Measurements from ENCODE around the gene MARCHF10. TPM values are rescaled to one million over a fixed set of nuclear protein-coding genes. Genes with fewer than 3 reads are reported as not detected.

MARCHF10 gene
- total RNA-seq, 4 donors from 2014 or later, result under 0.01 to 0.41 (median 0.18) TPM; not detected in 1

GRCh38 chr17:62793919-62794665, 14.0 kb downstream of the MARCHF10 start:
- DNase-seq, result no peak
- H3K27me3 ChIP-seq, result no peaks in the 10 kb centered on the region
- H3K9me3 ChIP-seq, result no peaks in the 10 kb centered on the region
- TF ChIP-seq, protein P1, sequence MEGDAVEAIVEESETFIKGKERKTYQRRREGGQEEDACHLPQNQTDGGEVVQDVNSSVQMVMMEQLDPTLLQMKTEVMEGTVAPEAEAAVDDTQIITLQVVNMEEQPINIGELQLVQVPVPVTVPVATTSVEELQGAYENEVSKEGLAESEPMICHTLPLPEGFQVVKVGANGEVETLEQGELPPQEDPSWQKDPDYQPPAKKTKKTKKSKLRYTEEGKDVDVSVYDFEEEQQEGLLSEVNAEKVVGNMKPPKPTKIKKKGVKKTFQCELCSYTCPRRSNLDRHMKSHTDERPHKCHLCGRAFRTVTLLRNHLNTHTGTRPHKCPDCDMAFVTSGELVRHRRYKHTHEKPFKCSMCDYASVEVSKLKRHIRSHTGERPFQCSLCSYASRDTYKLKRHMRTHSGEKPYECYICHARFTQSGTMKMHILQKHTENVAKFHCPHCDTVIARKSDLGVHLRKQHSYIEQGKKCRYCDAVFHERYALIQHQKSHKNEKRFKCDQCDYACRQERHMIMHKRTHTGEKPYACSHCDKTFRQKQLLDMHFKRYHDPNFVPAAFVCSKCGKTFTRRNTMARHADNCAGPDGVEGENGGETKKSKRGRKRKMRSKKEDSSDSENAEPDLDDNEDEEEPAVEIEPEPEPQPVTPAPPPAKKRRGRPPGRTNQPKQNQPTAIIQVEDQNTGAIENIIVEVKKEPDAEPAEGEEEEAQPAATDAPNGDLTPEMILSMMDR (IDR thresholded peaks at IDR 0.05), result no peak
- TF ChIP-seq POLR2A (IDR thresholded peaks at IDR 0.05), result no peak
- no peak overlapping the region for H3K27ac ChIP-seq
- H3K4me3 ChIP-seq, result no peak overlapping the region
- intact Hi-C loops (cut with DNase I; ENCODE audit: low total_unique reads), result no loop called here
- H3K4me1 ChIP-seq, result no peaks in the 10 kb centered on the region
- no peaks in the 10 kb centered on the region for H3K36me3 ChIP-seq

DNA sequence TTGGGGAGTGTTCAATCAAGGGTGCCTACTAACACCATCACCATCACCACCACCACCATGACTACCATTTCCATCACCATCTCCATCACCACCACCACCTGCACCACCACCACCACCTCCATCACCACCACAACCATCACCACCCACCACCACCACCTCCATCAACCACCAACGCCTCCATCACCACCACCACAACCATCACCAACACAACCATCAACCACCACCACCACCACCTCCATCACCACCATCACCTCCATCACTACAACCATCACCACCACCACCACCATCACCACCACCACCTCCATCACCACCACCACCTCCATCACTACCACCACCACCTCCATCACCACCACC, 15.7 kb downstream of the MARCHF10 start:
- no peaks in the 10 kb centered on the region for H3K27me3 ChIP-seq
- no peaks in the 10 kb centered on the region for H3K4me1 ChIP-seq
- DNase-seq, result no peak
- no peaks in the 10 kb centered on the region for H3K9me3 ChIP-seq
- TF ChIP-seq POLR2A (IDR thresholded peaks at IDR 0.05), result no peak
- TF ChIP-seq, protein P1 (IDR thresholded peaks at IDR 0.05), result no peak
- intact Hi-C loops (cut with DNase I; ENCODE audit: low total_unique reads), result no loop called here
- no peak overlapping the region for H3K4me3 ChIP-seq
- no peak overlapping the region for H3K27ac ChIP-seq
- no peaks in the 10 kb centered on the region for H3K36me3 ChIP-seq

- Histone ChIP-seq H3K27ac (no peak overlapping the region), H3K9me3 (no peaks in the 10 kb centered on the region), H3K4me3 (no peak overlapping the region), H3K4me1 (no peaks in the 10 kb centered on the region), H3K27me3 (no peaks in the 10 kb centered on the region), H3K36me3 (no peaks in the 10 kb centered on the region)
- TF ChIP-seq, protein P1 (IDR thresholded peaks at IDR 0.05), result no peak
- TF ChIP-seq POLR2A (IDR thresholded peaks at IDR 0.05), result no peak
- intact Hi-C loops (cut with DNase I; ENCODE audit: low total_unique reads), result no loop called here
- no peak for DNase-seq
Measured at GRCh38 chr17:62791767-62792446, 16.2 kb downstream of the MARCHF10 start.

- TF ChIP-seq POLR2A (IDR thresholded peaks at IDR 0.05), result no peak
- TF ChIP-seq, protein P1 (IDR thresholded peaks at IDR 0.05), result no peak
- intact Hi-C loops (cut with DNase I; ENCODE audit: low total_unique reads), result no loop called here
- Histone ChIP-seq H3K9me3 (no peaks in the 10 kb centered on the region), H3K4me1 (no peaks in the 10 kb centered on the region), H3K27ac (peak overlapping the region in 1 of 2 donors; percentile 37), H3K36me3 (no peaks in the 10 kb centered on the region), H3K27me3 (no peaks in the 10 kb centered on the region), H3K4me3 (no peak overlapping the region)
- no peak for DNase-seq
Measured at GRCh38 chr17:62791235-62791734, 16.8 kb downstream of the MARCHF10 start.

- intact Hi-C loops (cut with DNase I; ENCODE audit: low total_unique reads), result no loop called here
- H3K27me3 ChIP-seq, result no peaks in the 10 kb centered on the region
- TF ChIP-seq, protein P1 (IDR thresholded peaks at IDR 0.05), result no peak
- no peak for TF ChIP-seq POLR2A (IDR thresholded peaks at IDR 0.05)
- H3K4me3 ChIP-seq, result no peak overlapping the region
- no peaks in the 10 kb centered on the region for H3K36me3 ChIP-seq
- no peaks in the 10 kb centered on the region for H3K4me1 ChIP-seq
- peak overlapping the region in 1 of 2 donors; percentile 37 for H3K27ac ChIP-seq
- DNase-seq, result no peak
- H3K9me3 ChIP-seq, result no peaks in the 10 kb centered on the region
Measured at GRCh38 chr17:62790564-62790986, 17.5 kb downstream of the MARCHF10 start.
